ENCODE measurements around the gene METTL2A.
"Not testable (repeated sequence)": the region's sequence is repeated elsewhere in the genome, so short reads cannot be mapped to it uniquely, and the experiment has no call there.

GRCh38 chr17:62435251-62435650 is 11.6 kb downstream of the METTL2A start:
- TF ChIP-seq CTCF, EZH2phosphoT487 (IDR thresholded peaks at IDR 0.05): not testable (repeated sequence)

All from neural progenitor cell (in vitro differentiated cells).